SU-DHL-6 (cell line): ENCODE results near the gene ACBD3.

Experiments used
- H2AFZ ChIP-seq: fragments of 200-600 bp; sonication (generic); 2 replicates; pipeline ENCODE4 v1.6.1; 2014; ENCODE audit warnings: low read depth, mild to moderate bottlenecking, moderate library complexity, mixed read lengths, antibody characterized with exemption, low read length; ENCODE audit not compliant: severe bottlenecking
- H3F3A ChIP-seq: fragments of 200-600 bp; shearing (Covaris generic); 2 replicates; pipeline ENCODE4 v1.6.0; 2016; ENCODE audit warnings: antibody characterized with exemption, mild to moderate bottlenecking; ENCODE audit not compliant: insufficient read depth
- H3K27ac ChIP-seq: fragments of 200-600 bp; sonication (generic); 2 replicates; pipeline ENCODE4 v1.5.1; 2016; ENCODE audit warnings: low read depth, mild to moderate bottlenecking, low read length, moderate library complexity, mixed read lengths
- H3K27me3 ChIP-seq: fragments of 200-600 bp; sonication (generic), shearing (Covaris generic); 2 replicates; pipeline ENCODE4 v1.6.0; 2014; ENCODE audit warnings: mild to moderate bottlenecking, low read length
- H3K36me3 ChIP-seq: fragments of 200-600 bp; sonication (generic); 2 replicates; pipeline ENCODE4 v1.6.1; 2014; ENCODE audit warnings: mild to moderate bottlenecking, low read length, mixed read lengths
- H3K4me2 ChIP-seq: fragments of 300-600, 200-600 bp; shearing (Covaris generic), sonication (generic); 2 replicates; pipeline ENCODE4 v1.6.0; 2014; ENCODE audit warnings: low read length, low read depth, mild to moderate bottlenecking; ENCODE audit not compliant: poor library complexity, severe bottlenecking
- H3K4me3 ChIP-seq: fragments of 200-600 bp; sonication (generic); 2 replicates; pipeline ENCODE4 v1.5.1; 2014; ENCODE audit warnings: antibody characterized with exemption, low read length, mild to moderate bottlenecking, mixed read lengths; ENCODE audit not compliant: insufficient read depth, poor library complexity, severe bottlenecking
- H3K79me2 ChIP-seq: fragments of 200-600 bp; sonication (generic); 2 replicates; pipeline ENCODE4 v1.6.1; 2014; ENCODE audit warnings: mild to moderate bottlenecking, low read length, moderate library complexity; ENCODE audit not compliant: insufficient read depth
- H3K9ac ChIP-seq: fragments of 200-600 bp; sonication (generic); 2 replicates; pipeline ENCODE4 v1.7.0; 2014; ENCODE audit warnings: mild to moderate bottlenecking, low read length
- H3K9me2 ChIP-seq: fragments of 200-600 bp; sonication (generic); replicated peaks from 2 replicates; pipeline ENCODE4 v1.6.1; 2014; ENCODE audit warnings: low read length; ENCODE audit not compliant: insufficient read depth
- H3K9me3 ChIP-seq: fragments of 200-600 bp; sonication (generic); 2 replicates; pipeline ENCODE4 v1.6.1; 2014; ENCODE audit warnings: low read length, mixed read lengths; ENCODE audit not compliant: insufficient read depth
- H4K20me1 ChIP-seq: fragments of 200-600 bp; sonication (generic); 2 replicates; pipeline ENCODE4 v1.6.1; 2014; ENCODE audit warnings: low read depth, mild to moderate bottlenecking, antibody characterized with exemption, low read length, moderate library complexity, mixed read lengths
- EZH2phosphoT487 ChIP-seq: fragments of 200-600 bp; sonication (generic), shearing (Covaris generic); conservative IDR thresholded peaks from 2 replicates; pipeline ENCODE4 v1.6.1; 2018; ENCODE audit warnings: mild to moderate bottlenecking, antibody characterized with exemption, low read length, moderate library complexity, mixed read lengths
- TF ChIP-seq, protein P1 (sequence below): fragments of 200-600 bp; sonication (generic); IDR thresholded peaks from one replicate; pipeline ENCODE4 v1.5.1; 2017; ENCODE audit warnings: antibody characterized with exemption, mild to moderate bottlenecking, low read length, moderate library complexity; ENCODE audit not compliant: insufficient read depth, poor library complexity, severe bottlenecking

ACBD3 gene

GRCh38 chr1:226215239-226215638, 28.7 kb upstream of the ACBD3 start:
- Histone ChIP-seq H3F3A (0 out of 2 replicates have a peak, but pooled peaks cover 3% of the 10 kb centered on the region), H3K79me2 (no peaks in the 10 kb centered on the region), H2AFZ (no peak overlapping the region), H3K27ac (no peak overlapping the region), H3K36me3 (no peaks in the 10 kb centered on the region), H3K9me2 (no peaks in the 10 kb centered on the region), H3K9ac (no peak overlapping the region), H4K20me1 (no peaks in the 10 kb centered on the region), H3K27me3 (no peaks in the 10 kb centered on the region), H3K9me3 (no peaks in the 10 kb centered on the region), H3K4me2 (no peak overlapping the region), H3K4me3 (no peak overlapping the region)
- TF ChIP-seq, protein P1, sequence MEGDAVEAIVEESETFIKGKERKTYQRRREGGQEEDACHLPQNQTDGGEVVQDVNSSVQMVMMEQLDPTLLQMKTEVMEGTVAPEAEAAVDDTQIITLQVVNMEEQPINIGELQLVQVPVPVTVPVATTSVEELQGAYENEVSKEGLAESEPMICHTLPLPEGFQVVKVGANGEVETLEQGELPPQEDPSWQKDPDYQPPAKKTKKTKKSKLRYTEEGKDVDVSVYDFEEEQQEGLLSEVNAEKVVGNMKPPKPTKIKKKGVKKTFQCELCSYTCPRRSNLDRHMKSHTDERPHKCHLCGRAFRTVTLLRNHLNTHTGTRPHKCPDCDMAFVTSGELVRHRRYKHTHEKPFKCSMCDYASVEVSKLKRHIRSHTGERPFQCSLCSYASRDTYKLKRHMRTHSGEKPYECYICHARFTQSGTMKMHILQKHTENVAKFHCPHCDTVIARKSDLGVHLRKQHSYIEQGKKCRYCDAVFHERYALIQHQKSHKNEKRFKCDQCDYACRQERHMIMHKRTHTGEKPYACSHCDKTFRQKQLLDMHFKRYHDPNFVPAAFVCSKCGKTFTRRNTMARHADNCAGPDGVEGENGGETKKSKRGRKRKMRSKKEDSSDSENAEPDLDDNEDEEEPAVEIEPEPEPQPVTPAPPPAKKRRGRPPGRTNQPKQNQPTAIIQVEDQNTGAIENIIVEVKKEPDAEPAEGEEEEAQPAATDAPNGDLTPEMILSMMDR, result no peak
- TF ChIP-seq EZH2phosphoT487, result no peak

- no peak overlapping the region for H3K4me3 ChIP-seq
- no peaks in the 10 kb centered on the region for H3K9me2 ChIP-seq
- TF ChIP-seq, protein P1, result no peak
- TF ChIP-seq EZH2phosphoT487, result no peak
- no peak overlapping the region for H3K27ac ChIP-seq
- H3F3A ChIP-seq, result no peaks in the 10 kb centered on the region
- no peaks in the 10 kb centered on the region for H3K9me3 ChIP-seq
- no peaks in the 10 kb centered on the region for H3K36me3 ChIP-seq
- no peaks in the 10 kb centered on the region for H3K27me3 ChIP-seq
- no peak overlapping the region for H2AFZ ChIP-seq
- no peak overlapping the region for H3K4me2 ChIP-seq
- H3K79me2 ChIP-seq, result no peaks in the 10 kb centered on the region
- no peaks in the 10 kb centered on the region for H4K20me1 ChIP-seq
- H3K9ac ChIP-seq, result no peak overlapping the region
These were observed 26.0 kb upstream of the ACBD3 start for GRCh38 chr1:226212545-226212944.

DNA sequence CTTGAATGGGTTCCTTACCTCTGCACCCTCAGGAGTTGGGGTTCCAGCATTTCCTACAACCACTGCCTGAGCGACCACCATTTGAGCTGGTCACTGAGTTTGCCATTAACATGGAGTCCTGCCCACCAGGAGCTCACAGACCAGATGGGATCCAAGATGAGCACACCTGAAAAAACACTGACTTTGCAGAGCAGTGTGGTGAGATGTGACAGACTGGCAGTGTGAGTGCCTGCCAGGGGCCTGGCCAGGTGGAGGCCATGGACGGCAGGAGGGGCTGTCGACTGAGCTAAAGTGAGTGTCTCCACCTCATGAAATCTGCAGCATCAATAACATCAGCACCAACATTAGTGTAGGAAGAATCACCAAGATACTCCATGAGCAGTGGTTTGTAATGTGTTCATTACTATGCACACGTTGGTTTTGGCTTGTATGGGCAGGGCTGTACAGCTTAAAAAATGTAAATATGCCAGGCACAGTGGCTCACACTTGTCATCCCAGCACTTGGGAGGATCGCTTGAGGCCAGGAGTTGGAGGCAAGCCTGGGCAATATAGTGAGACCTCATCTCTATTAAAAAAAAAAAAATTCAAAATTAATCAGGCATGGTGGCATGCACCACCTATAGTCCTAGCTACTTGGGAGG, 24.8 kb upstream of the ACBD3 start:
- Histone ChIP-seq H3K9me2 (no peaks in the 10 kb centered on the region), H3K27ac (no peak overlapping the region), H3K9ac (no peak overlapping the region), H3K36me3 (no peaks in the 10 kb centered on the region), H3K4me3 (no peak overlapping the region), H4K20me1 (no peaks in the 10 kb centered on the region), H3K27me3 (no peaks in the 10 kb centered on the region), H2AFZ (no peak overlapping the region), H3K79me2 (no peaks in the 10 kb centered on the region), H3K4me2 (no peak overlapping the region), H3F3A (no peaks in the 10 kb centered on the region), H3K9me3 (no peaks in the 10 kb centered on the region)
- TF ChIP-seq EZH2phosphoT487, result no peak

DNA sequence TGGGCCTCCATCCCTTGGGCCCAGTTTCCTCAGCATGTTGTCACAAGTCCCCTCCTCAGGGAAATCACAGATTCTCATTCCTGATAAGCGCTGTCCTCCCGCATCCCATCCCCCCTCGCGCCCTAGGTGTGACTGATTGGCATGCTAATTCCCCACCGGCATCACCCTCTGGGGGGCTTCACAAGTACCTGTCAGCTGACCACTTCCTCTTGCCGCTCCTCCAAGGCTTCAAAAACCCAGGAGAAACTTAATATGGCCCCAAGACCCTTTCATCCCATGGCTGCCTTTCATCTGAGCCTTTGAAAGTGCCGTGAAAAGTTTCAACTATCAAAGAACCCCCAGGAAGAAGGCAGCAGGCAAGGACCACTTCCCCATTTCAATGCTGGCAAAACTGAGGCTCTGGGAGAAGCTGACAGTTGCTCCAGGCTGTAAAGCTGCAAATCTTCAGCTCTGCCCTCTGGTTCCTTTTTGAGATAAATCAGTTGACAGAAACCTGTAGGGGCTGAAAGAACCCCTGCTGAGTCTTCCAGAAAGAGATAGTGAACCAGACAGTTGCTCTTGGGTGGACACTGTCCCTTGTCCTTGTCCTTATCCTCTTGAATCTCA, 24.1 kb upstream of the ACBD3 start:
- no peaks in the 10 kb centered on the region for H3K27me3 ChIP-seq
- H3F3A ChIP-seq, result no peaks in the 10 kb centered on the region
- no peaks in the 10 kb centered on the region for H4K20me1 ChIP-seq
- no peak overlapping the region for H2AFZ ChIP-seq
- no peak for TF ChIP-seq EZH2phosphoT487
- TF ChIP-seq, protein P1, result no peak
- H3K9me2 ChIP-seq, result no peaks in the 10 kb centered on the region
- H3K27ac ChIP-seq, result no peak overlapping the region
- H3K9ac ChIP-seq, result no peak overlapping the region
- H3K4me2 ChIP-seq, result no peak overlapping the region
- H3K36me3 ChIP-seq, result no peaks in the 10 kb centered on the region
- H3K79me2 ChIP-seq, result no peaks in the 10 kb centered on the region
- no peak overlapping the region for H3K4me3 ChIP-seq
- no peaks in the 10 kb centered on the region for H3K9me3 ChIP-seq
